ENCODE data around the gene H3-3A. TPM values are rescaled to one million over a fixed set of nuclear protein-coding genes. Genes with fewer than 3 reads are reported as not detected.

The H3-3A gene
- total and polyA plus RNA-seq, 2 of the 8 experiments (the other 6 are each of a cell fraction or from before 2014, with no cell fraction given) = 1,157 to 1,223 TPM

GRCh38 chr1:226085675-226086285 is 23.3 kb downstream of the H3-3A start:
- no peak for FAIRE-seq
- TF ChIP-seq TBP (IDR thresholded peaks at IDR 0.05; ENCODE audit: low read depth, low read length) (no peak), SUZ12 (IDR thresholded peaks at IDR 0.05; ENCODE audit: low read length) (no peak), TAF1 (IDR thresholded peaks at IDR 0.05; ENCODE audit: low read depth, low read length) (no peak), USF2 (IDR thresholded peaks at IDR 0.05; ENCODE audit: low read length) (no peak), SIX5 (IDR thresholded peaks at IDR 0.05; ENCODE audit: low read depth, low read length) (no peak)

More at GRCh38 chr1:226085675-226086285, 23.3 kb downstream of the H3-3A start:
- Histone ChIP-seq H2BK20ac (ENCODE audit: low read length) (no peak overlapping the region), H2AFZ (ENCODE audit: low read length) (no peak overlapping the region), H3K23ac (ENCODE audit: insufficient read length) (no peak overlapping the region), H3K27me3 (replicated peaks in 1 of 4; ENCODE audit: control insufficient read depth in 3 of 4, extremely low read depth in 1 of 4, insufficient read depth in 3 of 4, low read length in 3 of 4) (peaks cover 0 to 11% (median 9%) of the 10 kb centered on the region in 4 experiments; a peak in 3 of 7 replicates), H3K4me1 (replicated peaks in 1 of 4; ENCODE audit: control insufficient read depth in 3 of 4, insufficient read depth in 4 of 4, low read length in 3 of 4) (peaks cover 0 to 5% (median 3%) of the 10 kb centered on the region in 4 experiments; a peak in 5 of 7 replicates), H4K20me1 (replicated peaks in 1 of 2; ENCODE audit: control insufficient read depth in 1 of 2, insufficient read depth in 2 of 2, low read length in 2 of 2) (no peaks in the 10 kb centered on the region), H2BK15ac (ENCODE audit: low read length) (no peak overlapping the region), H3K4me3 (ENCODE audit: extremely low read depth in 1 of 4, insufficient read depth in 2 of 4, low read depth in 3 of 4, low read length in 4 of 4) (no peak overlapping the region), H2BK120ac (replicated peaks; ENCODE audit: low read depth, low read length) (no peak overlapping the region), H3K9me3 (ENCODE audit: insufficient read depth in 2 of 2, low read depth in 1 of 2, low read length in 1 of 2) (no peaks in the 10 kb centered on the region), H3K4ac (replicated peaks; ENCODE audit: insufficient read length, low read depth, low read length) (no peak overlapping the region), H3K4me2 (ENCODE audit: insufficient read depth in 1 of 2, low read depth in 2 of 2, low read length in 2 of 2) (no peak overlapping the region), H4K8ac (ENCODE audit: extremely low read depth, insufficient read depth, low read length) (no peak overlapping the region), H3K56ac (replicated peaks; ENCODE audit: insufficient read length, low read depth, low read length) (no peak overlapping the region), H2AK5ac (ENCODE audit: low read depth, low read length) (no peak overlapping the region), H3K27ac (ENCODE audit: low read depth, low read length) (no peak overlapping the region), H3K79me2 (ENCODE audit: control insufficient read depth in 1 of 2, insufficient read depth in 2 of 2, low read length in 2 of 2) (no peaks in the 10 kb centered on the region), H4K91ac (replicated peaks; ENCODE audit: insufficient read length, low read length) (no peak overlapping the region), H3K18ac (ENCODE audit: extremely low read depth, low read length) (no peak overlapping the region), H3K79me1 (ENCODE audit: low read depth, low read length) (no peaks in the 10 kb centered on the region; the same call in 1 of the 2 replicates), H2BK5ac (ENCODE audit: low read depth, low read length) (no peak overlapping the region), H2BK12ac (ENCODE audit: low read depth, low read length) (no peak overlapping the region), H3K36me3 (ENCODE audit: control insufficient read depth in 2 of 4, insufficient read depth in 4 of 4, low read length in 3 of 4) (no peaks in the 10 kb centered on the region), H3K23me2 (ENCODE audit: low read depth, low read length) (peaks cover 5% of the 10 kb centered on the region; the same call in 1 of the 2 replicates), H3K9ac (replicated peaks in 1 of 4; ENCODE audit: extremely low read depth in 1 of 4, low read depth in 3 of 4, low read length in 3 of 4) (no peak overlapping the region), H4K5ac (ENCODE audit: insufficient read length, low read depth, low read length) (no peak overlapping the region), H3K14ac (ENCODE audit: insufficient read length) (no peak overlapping the region)
- WGBS, 2 experiments (ENCODE audit: extremely low coverage in 1 of 2, insufficient coverage in 1 of 2, insufficient read length in 1 of 2, insufficient replicate concordance in 2 of 2, low coverage in 1 of 2, low lambda C conversion rate in 2 of 2, missing lambda C conversion rate in 1 of 2) = 87% methylated on average over 4 of the region's 5 CpGs; no CpG with 5 or more reads in 1 of the 2 experiments
- ChIA-PET POLR2A (ENCODE audit: partially characterized antibody) (interaction anchor here (0.6 to 5.7 kb wide), 8 partner anchors 10 to 35 kb away, joined by 3 to 51 read pairs (median 3); partner anchors contain the start of gene H3-3A), CTCF (ENCODE audit: partially characterized antibody) (interaction anchor here (0.9 to 4.7 kb wide), 3 partner anchors 9 to 39 kb away, joined by 3 to 28 read pairs (median 27); no protein-coding TSS in a partner anchor)
- no peak for DNase-seq (ENCODE audit: low read depth in 1 of 2, low spot score in 2 of 2)

All from H1 (cell line).